HEK293 (cell line): ENCODE results near the gene PRR36.

Experiments
- CTCF ChIP-seq: fragments of 450-650 bp; formaldehyde crosslinking; IDR thresholded peaks from 2 replicates; pipeline ENCODE4 v1.5.1; 2016; ENCODE audit warnings: missing biosample characterization, missing genetic modification characterization
- ZNF24 ChIP-seq: fragments of 450-650 bp; formaldehyde crosslinking; IDR thresholded peaks from 2 replicates; pipeline ENCODE4 v1.5.1; 2016; ENCODE audit warnings: missing biosample characterization, missing genetic modification characterization

- TF ChIP-seq CTCF (tag by site-specific recombination) (no peak), ZNF24 (tag by site-specific recombination) (no peak)
Observed at GRCh38 chr19:7868326-7868670, 5.9 kb downstream of the PRR36 start.
